GM12892 (cell line): ENCODE measurements around the gene ARHGEF17.

Source experiments
- POLR2A ChIP-seq: IDR thresholded peaks from 2 replicates; pipeline ENCODE4 v1.6.1; 2011; ENCODE audit warnings: low read depth, low read length, control low read depth
- POLR2AphosphoS5 ChIP-seq: IDR thresholded peaks from 2 replicates; pipeline ENCODE4 v1.6.1; 2011; ENCODE audit warnings: low read depth, low read length, control low read depth

DNA sequence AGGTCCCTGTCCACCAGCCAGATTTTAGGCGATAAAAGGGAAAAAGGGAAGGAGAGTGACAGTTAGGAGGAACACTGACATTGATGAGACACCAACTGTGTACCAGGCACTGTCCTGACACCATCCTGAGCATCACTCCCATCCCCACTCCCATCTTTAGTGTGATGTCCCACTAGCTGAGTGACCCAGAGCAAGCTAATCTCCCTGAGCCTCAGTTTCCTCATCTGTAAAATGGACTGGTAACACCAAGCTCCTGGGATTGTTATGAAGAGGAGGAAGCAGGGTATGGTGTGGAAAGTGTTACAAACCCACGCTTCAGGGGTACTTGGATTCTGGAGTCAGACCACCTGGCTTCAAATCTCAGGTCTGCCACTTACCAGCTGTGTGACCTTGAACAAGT lies 44.4 kb upstream of the ARHGEF17 start:
- no peak for TF ChIP-seq POLR2A
- no peak for TF ChIP-seq POLR2AphosphoS5
